IMR-90 (cell line): Measurements from ENCODE around the gene MEX3B. TPM values are rescaled to one million over a fixed set of nuclear protein-coding genes. Genes with fewer than 3 reads are reported as not detected.

Experiments
- ATAC-seq: fragments of 200-7000 bp; cut with Tn5 transposase; 2 replicates; pipeline ENCODE4 v1.9.1; 2020; ENCODE audit warnings: low read depth, mild to moderate bottlenecking, moderate library complexity
- BruUV-seq: library from RNA; stranded (reverse); fragments of 400-500 nt; replicated peaks from 2 replicates; lab custom pipeline; 2021; lab: Mats Ljungman, UMichigan
- CTCF ChIA-PET: fragments of 300-600 bp; formaldehyde crosslinking; extraction: SDS; loops from one replicate; lab custom pipeline; 2021; ENCODE audit warnings: antibody characterized with exemption; lab: Yijun Ruan, JAX
- POLR2A ChIA-PET: fragments of 300-600 bp; sonication (Branson Sonifier 250); formaldehyde crosslinking; loops from one replicate; lab custom pipeline; 2022; ENCODE audit warnings: antibody characterized with exemption; ENCODE audit not compliant: unreplicated experiment; lab: Charles Lee
- DNase-seq: peaks from one replicate; pipeline ENCODE4 v3.0.0; 2013
- H2AFZ ChIP-seq: replicated peaks from 2 replicates; pipeline ENCODE3; 2013; ENCODE audit warnings: low read length, mild to moderate bottlenecking; ENCODE audit not compliant: poor library complexity
- H2AK5ac ChIP-seq: 2 replicates; pipeline ENCODE4 v1.6.1; 2013; ENCODE audit warnings: low read depth, low read length, inconsistent platforms
- H2AK9ac ChIP-seq: replicated peaks from 2 replicates; pipeline ENCODE3; 2013; ENCODE audit warnings: mild to moderate bottlenecking, low read depth, low read length, moderate library complexity; ENCODE audit not compliant: poor library complexity
- H2BK120ac ChIP-seq: 2 replicates; pipeline ENCODE4 v1.6.1; 2013; ENCODE audit warnings: low read depth, low read length, inconsistent platforms
- H2BK15ac ChIP-seq: 3 replicates; pipeline ENCODE4 v1.6.1; 2013; ENCODE audit warnings: low read depth, low read length, inconsistent platforms
- H2BK20ac ChIP-seq: 2 replicates; pipeline ENCODE4 v1.6.1; 2013; ENCODE audit warnings: low read depth, mild to moderate bottlenecking, inconsistent platforms, low read length, moderate library complexity
- H2BK5ac ChIP-seq: 2 replicates; pipeline ENCODE4 v1.6.1; 2013; ENCODE audit warnings: mild to moderate bottlenecking, low read depth, low read length, inconsistent platforms; ENCODE audit not compliant: poor library complexity, severe bottlenecking
- H3K14ac ChIP-seq: replicated peaks from 2 replicates; pipeline ENCODE4 v1.6.1; 2013; ENCODE audit warnings: low read depth, low read length, inconsistent platforms
- H3K18ac ChIP-seq: 2 replicates; pipeline ENCODE4 v1.6.1; 2013; ENCODE audit warnings: low read depth, low read length, control low read depth
- H3K23ac ChIP-seq: 2 replicates; pipeline ENCODE4 v1.6.1; 2013; ENCODE audit warnings: low read depth, low read length, inconsistent platforms
- H3K27ac ChIP-seq: 2 replicates; pipeline ENCODE4 v1.5.1; 2013; ENCODE audit warnings: mild to moderate bottlenecking, control low read depth, low read length; ENCODE audit not compliant: insufficient read depth
- H3K27me3 ChIP-seq: 2 replicates; pipeline ENCODE4 v1.6.1; 2013; ENCODE audit warnings: low read length; ENCODE audit not compliant: control insufficient read depth, insufficient read depth
- H3K36me3 ChIP-seq: 2 replicates; pipeline ENCODE4 v1.6.1; 2013; ENCODE audit warnings: low read length, mixed read lengths; ENCODE audit not compliant: control insufficient read depth, insufficient read depth
- H3K4ac ChIP-seq: 2 replicates; pipeline ENCODE4 v1.6.1; 2013; ENCODE audit warnings: low read depth, low read length, inconsistent platforms
- H3K4me1 ChIP-seq: 2 replicates; pipeline ENCODE4 v1.6.1; 2013; ENCODE audit warnings: low read length, mixed read lengths; ENCODE audit not compliant: control insufficient read depth, insufficient read depth
- H3K4me2 ChIP-seq: 2 replicates; pipeline ENCODE4 v1.6.1; 2013; ENCODE audit warnings: low read depth, mild to moderate bottlenecking, control low read depth, low read length, moderate library complexity
- H3K4me3 ChIP-seq: 2 replicates; pipeline ENCODE4 v1.5.1; 2013; ENCODE audit warnings: low read depth, mild to moderate bottlenecking, control low read depth, low read length, moderate library complexity; ENCODE audit not compliant: insufficient read depth
- H3K56ac ChIP-seq: 2 replicates; pipeline ENCODE4 v1.6.1; 2013; ENCODE audit warnings: low read length, inconsistent platforms; ENCODE audit not compliant: insufficient read depth; ENCODE audit errors: extremely low read depth
- H3K79me1 ChIP-seq, 2 experiments: 2 replicates each; pipeline ENCODE4 v1.6.1; 2013; ENCODE audit warnings: low read length in 2 of 2, inconsistent platforms in 1 of 2, low read depth in 1 of 2
- H3K9ac ChIP-seq: 2 replicates; pipeline ENCODE4 v1.6.1; 2013; ENCODE audit warnings: low read depth, low read length, control low read depth
- H3K9me1 ChIP-seq: 2 replicates; pipeline ENCODE4 v1.6.1; 2013; ENCODE audit warnings: low read length, inconsistent platforms; ENCODE audit not compliant: insufficient read depth
- H3K9me3 ChIP-seq: 2 replicates; pipeline ENCODE4 v1.6.1; 2013; ENCODE audit warnings: low read length; ENCODE audit not compliant: control insufficient read depth, insufficient read depth
- H4K20me1 ChIP-seq: 2 replicates; pipeline ENCODE4 v1.6.1; 2013; ENCODE audit warnings: low read length, inconsistent platforms; ENCODE audit not compliant: insufficient read depth
- H4K5ac ChIP-seq: 2 replicates; pipeline ENCODE4 v1.6.1; 2013; ENCODE audit warnings: mild to moderate bottlenecking, low read depth, low read length, control low read depth
- H4K8ac ChIP-seq, 2 experiments: 2 replicates each; pipeline ENCODE4 v1.6.1; 2013; ENCODE audit warnings: low read depth in 2 of 2, low read length in 2 of 2, control low read depth in 1 of 2, inconsistent platforms in 1 of 2
- H4K91ac ChIP-seq: 2 replicates; pipeline ENCODE4 v1.6.1; 2013; ENCODE audit warnings: low read depth, low read length, inconsistent platforms; ENCODE audit not compliant: insufficient read depth
- CEBPB ChIP-seq: IDR thresholded peaks from 2 replicates; pipeline ENCODE4 v1.6.1; 2012; ENCODE audit warnings: low read depth, low read length, improper control_type of control experiment
- RCOR1 ChIP-seq: IDR thresholded peaks from 2 replicates; pipeline ENCODE4 v1.6.1; 2012; ENCODE audit warnings: mild to moderate bottlenecking, low read length, improper control_type of control experiment; ENCODE audit not compliant: insufficient replicate concordance
- WGBS, 2 experiments: methylation state at CpG; one replicate each; pipeline versions ENCODE4 v1.1.5 to v1.1.7; 2013; ENCODE audit warnings: missing lambda C conversion rate in 2 of 2; ENCODE audit not compliant: insufficient read length in 1 of 2; ENCODE audit errors: extremely low coverage in 2 of 2; 5-methylcytosine and 5-hydroxymethylcytosine counted together
- dilution Hi-C: fragments of 300-500 bp; cut with HindIII; formaldehyde crosslinking; loops from one replicate; pipeline ENCODE4 v1.14.3; 2018; ENCODE audit warnings: low sequenced_read_pairs; ENCODE audit not compliant: unreplicated experiment
- in situ Hi-C: fragments of 300-500 bp; cut with MboI; formaldehyde crosslinking; loops from 3 replicates; pipeline ENCODE4 v1.14.3; 2019; ENCODE audit warnings: low sequenced_read_pairs, inconsistent platforms, mixed read lengths
- intact Hi-C: fragments of 100-400 bp; cut with micrococcal nuclease; formaldehyde crosslinking; loops from 2 replicates; pipeline ENCODE4 v1.10.0; 2022
- polyA plus RNA-seq, 3 experiments: library from polyadenylated mRNA; depleted of rRNA; stranded (reverse); fragments of >200 nt; gene quantifications; 2 replicates each; pipeline ENCODE4 v1.2.3, GENCODE V29; 2012; ENCODE audit warnings: low replicate concordance in 1 of 3
- total RNA-seq: library from RNA; depleted of rRNA; stranded (reverse); fragments of >200 nt; gene quantifications from 2 replicates; pipeline ENCODE4 v1.2.3, GENCODE V29; 2012

Gene MEX3B
- total and polyA plus RNA-seq, 2 of the 4 experiments (the other 2 are of a cell fraction) = 3.6 to 12.9 TPM

- Histone ChIP-seq H3K4ac (no peak overlapping the region), H2BK20ac (no peak overlapping the region), H3K4me2 (no peak overlapping the region), H3K18ac (no peak overlapping the region), H3K14ac (no peak overlapping the region), H3K9me1 (no peaks in the 10 kb centered on the region), H3K36me3 (no peaks in the 10 kb centered on the region), H2AK9ac (no peak overlapping the region), H2BK15ac (no peak overlapping the region), H2AK5ac (no peak overlapping the region), H3K4me1 (no peaks in the 10 kb centered on the region), H4K5ac (no peak overlapping the region), H2BK120ac (no peak overlapping the region), H2AFZ (no peak overlapping the region), H3K4me3 (no peak overlapping the region), H3K23ac (no peak overlapping the region), H3K27me3 (peaks cover 8% of the 10 kb centered on the region), H3K9ac (no peak overlapping the region), H4K20me1 (no peaks in the 10 kb centered on the region), H3K79me1 (no peaks in the 10 kb centered on the region), H3K27ac (no peak overlapping the region), H4K8ac (no peak overlapping the region), H3K56ac (no peak overlapping the region), H2BK5ac (no peak overlapping the region), H4K91ac (no peak overlapping the region), H3K9me3 (no peaks in the 10 kb centered on the region)
- BruUV-seq = no TSS peak
- DNase-seq = no peak
- intact Hi-C loops = loop anchor here (5.0 kb wide), 1 partner anchor 41 kb away; no protein-coding TSS in a partner anchor
- ATAC-seq = no peak
- ChIA-PET CTCF (no interaction called here), POLR2A (no interaction called here)
- in situ Hi-C loops = no loop called here
- TF ChIP-seq RCOR1 (no peak), CEBPB (no peak)
- dilution Hi-C loops = no loop called here
- 77% methylated on average over 4 of the region's 7 CpGs; no CpG with 5 or more reads in 1 of the 2 experiments for WGBS, 2 experiments
Measured at GRCh38 chr15:82012908-82013307, 32.9 kb downstream of the MEX3B start.
